ENCODE results near the gene TECTB. TPM values are rescaled to one million over a fixed set of nuclear protein-coding genes. Genes with fewer than 3 reads are reported as not detected.
A peak's percentile ranks its signal among the peaks of the same experiment; 100 is the strongest.

The TECTB gene
- polyA plus RNA-seq, 4 donors, result 0.03 to 0.18 TPM; not detected in 2

GRCh38 chr10:112290054-112290373 is 6.8 kb downstream of the TECTB start:
- H3K4me3 ChIP-seq (ENCODE audit: low read depth in 1 of 3, low read length in 3 of 3), result no peak overlapping the region
- no peaks in the 10 kb centered on the region for H3K9me3 ChIP-seq (ENCODE audit: control insufficient read depth in 2 of 2, insufficient read depth in 1 of 2, low read depth in 1 of 2, low read length in 1 of 2)
- WGBS, 3 donors, result 88 to 96% (median 92%) methylated on average over 2 of the region's 2 CpGs
- peaks cover 0 to 2% (median 0%) of the 10 kb centered on the region in 3 donors for H3K4me1 ChIP-seq (ENCODE audit: control insufficient read depth in 3 of 3, insufficient read depth in 2 of 3, low read depth in 1 of 3, low read length in 2 of 3)
- DNase-seq, result no peak
- no peak for FAIRE-seq
- no peaks in the 10 kb centered on the region for H3K27me3 ChIP-seq (ENCODE audit: control insufficient read depth in 3 of 3, insufficient read depth in 3 of 3, low read length in 3 of 3)
- no peak overlapping the region for H3K27ac ChIP-seq (ENCODE audit: low read depth in 1 of 3, low read length in 2 of 3)
- no peaks in the 10 kb centered on the region for H3K36me3 ChIP-seq (ENCODE audit: control insufficient read depth in 3 of 3, insufficient read depth in 2 of 3, low read depth in 1 of 3, low read length in 3 of 3)

GRCh38 chr10:112294169-112294568 is 11.0 kb downstream of the TECTB start:
- no peak overlapping the region for H3K4me3 ChIP-seq (ENCODE audit: low read depth in 1 of 3, low read length in 3 of 3)
- H3K27me3 ChIP-seq (ENCODE audit: control insufficient read depth in 3 of 3, insufficient read depth in 3 of 3, low read length in 3 of 3), result no peaks in the 10 kb centered on the region
- WGBS, 3 donors, result 86 to 94% (median 88%) methylated on average over 5 of the region's 5 CpGs
- no peaks in the 10 kb centered on the region for H3K9me3 ChIP-seq (ENCODE audit: control insufficient read depth in 2 of 2, insufficient read depth in 1 of 2, low read depth in 1 of 2, low read length in 1 of 2)
- no peak for FAIRE-seq
- peaks cover 0 to 2% (median 0%) of the 10 kb centered on the region in 3 donors for H3K4me1 ChIP-seq (ENCODE audit: control insufficient read depth in 3 of 3, insufficient read depth in 2 of 3, low read depth in 1 of 3, low read length in 2 of 3)
- no peak overlapping the region for H3K27ac ChIP-seq (ENCODE audit: low read depth in 1 of 3, low read length in 2 of 3)
- DNase-seq, result no peak
- H3K36me3 ChIP-seq (ENCODE audit: control insufficient read depth in 3 of 3, insufficient read depth in 2 of 3, low read depth in 1 of 3, low read length in 3 of 3), result no peaks in the 10 kb centered on the region

GRCh38 chr10:112295853-112296830 is 12.9 kb downstream of the TECTB start:
- WGBS, 3 donors, result 63 to 73% (median 64%) methylated on average over 8 of the region's 8 CpGs
- H3K4me1 ChIP-seq (ENCODE audit: control insufficient read depth in 3 of 3, insufficient read depth in 2 of 3, low read depth in 1 of 3, low read length in 2 of 3), result peaks cover 0 to 2% (median 0%) of the 10 kb centered on the region in 3 donors
- H3K27me3 ChIP-seq (ENCODE audit: control insufficient read depth in 3 of 3, insufficient read depth in 3 of 3, low read length in 3 of 3), result no peaks in the 10 kb centered on the region
- H3K36me3 ChIP-seq (ENCODE audit: control insufficient read depth in 3 of 3, insufficient read depth in 2 of 3, low read depth in 1 of 3, low read length in 3 of 3), result no peaks in the 10 kb centered on the region
- no peak overlapping the region for H3K27ac ChIP-seq (ENCODE audit: low read depth in 1 of 3, low read length in 2 of 3)
- H3K9me3 ChIP-seq (ENCODE audit: control insufficient read depth in 2 of 2, insufficient read depth in 1 of 2, low read depth in 1 of 2, low read length in 1 of 2), result no peaks in the 10 kb centered on the region
- no peak overlapping the region for H3K4me3 ChIP-seq (ENCODE audit: low read depth in 1 of 3, low read length in 3 of 3)
- DNase-seq (no peak), FAIRE-seq (no peak)

GRCh38 chr10:112296908-112297331 is 13.7 kb downstream of the TECTB start:
- WGBS, 3 donors, result 73 to 82% (median 76%) methylated on average over 9 of the region's 9 CpGs
- peaks cover 0 to 2% (median 0%) of the 10 kb centered on the region in 3 donors for H3K4me1 ChIP-seq (ENCODE audit: control insufficient read depth in 3 of 3, insufficient read depth in 2 of 3, low read depth in 1 of 3, low read length in 2 of 3)
- no peak overlapping the region for H3K4me3 ChIP-seq (ENCODE audit: low read depth in 1 of 3, low read length in 3 of 3)
- H3K9me3 ChIP-seq (ENCODE audit: control insufficient read depth in 2 of 2, insufficient read depth in 1 of 2, low read depth in 1 of 2, low read length in 1 of 2), result no peaks in the 10 kb centered on the region
- DNase-seq, result no peak
- no peaks in the 10 kb centered on the region for H3K27me3 ChIP-seq (ENCODE audit: control insufficient read depth in 3 of 3, insufficient read depth in 3 of 3, low read length in 3 of 3)
- no peaks in the 10 kb centered on the region for H3K36me3 ChIP-seq (ENCODE audit: control insufficient read depth in 3 of 3, insufficient read depth in 2 of 3, low read depth in 1 of 3, low read length in 3 of 3)
- no peak for FAIRE-seq
- H3K27ac ChIP-seq (ENCODE audit: low read depth in 1 of 3, low read length in 2 of 3), result no peak overlapping the region

GRCh38 chr10:112298581-112298980 is 15.4 kb downstream of the TECTB start:
- Histone ChIP-seq H3K9me3 (ENCODE audit: control insufficient read depth in 2 of 2, insufficient read depth in 1 of 2, low read depth in 1 of 2, low read length in 1 of 2) (no peaks in the 10 kb centered on the region), H3K36me3 (ENCODE audit: control insufficient read depth in 3 of 3, insufficient read depth in 2 of 3, low read depth in 1 of 3, low read length in 3 of 3) (no peaks in the 10 kb centered on the region), H3K27me3 (ENCODE audit: control insufficient read depth in 3 of 3, insufficient read depth in 3 of 3, low read length in 3 of 3) (no peaks in the 10 kb centered on the region), H3K4me1 (ENCODE audit: control insufficient read depth in 3 of 3, insufficient read depth in 2 of 3, low read depth in 1 of 3, low read length in 2 of 3) (no peaks in the 10 kb centered on the region), H3K4me3 (ENCODE audit: low read depth in 1 of 3, low read length in 3 of 3) (no peak overlapping the region), H3K27ac (ENCODE audit: low read depth in 1 of 3, low read length in 2 of 3) (no peak overlapping the region)
- FAIRE-seq, result no peak
- DNase-seq, result no peak
- 77 to 86% (median 81%) methylated on average over 6 of the region's 6 CpGs for WGBS, 3 donors

- Histone ChIP-seq H3K4me3 (ENCODE audit: low read depth in 1 of 3, low read length in 3 of 3) (no peak overlapping the region), H3K36me3 (ENCODE audit: control insufficient read depth in 3 of 3, insufficient read depth in 2 of 3, low read depth in 1 of 3, low read length in 3 of 3) (no peaks in the 10 kb centered on the region), H3K27ac (ENCODE audit: low read depth in 1 of 3, low read length in 2 of 3) (no peak overlapping the region), H3K4me1 (ENCODE audit: control insufficient read depth in 3 of 3, insufficient read depth in 2 of 3, low read depth in 1 of 3, low read length in 2 of 3) (peaks cover 0 to 5% (median 0%) of the 10 kb centered on the region in 3 donors), H3K27me3 (ENCODE audit: control insufficient read depth in 3 of 3, insufficient read depth in 3 of 3, low read length in 3 of 3) (no peaks in the 10 kb centered on the region), H3K9me3 (ENCODE audit: control insufficient read depth in 2 of 2, insufficient read depth in 1 of 2, low read depth in 1 of 2, low read length in 1 of 2) (no peaks in the 10 kb centered on the region)
- no peak for DNase-seq
- WGBS, 3 donors, result 76 to 85% (median 79%) methylated on average over 15 of the region's 15 CpGs
- FAIRE-seq, result no peak
Measured at GRCh38 chr10:112299456-112299855, 16.3 kb downstream of the TECTB start.

- H3K27ac ChIP-seq (ENCODE audit: low read depth in 1 of 3, low read length in 2 of 3), result no peak overlapping the region
- H3K27me3 ChIP-seq (ENCODE audit: control insufficient read depth in 3 of 3, insufficient read depth in 3 of 3, low read length in 3 of 3), result no peaks in the 10 kb centered on the region
- H3K4me3 ChIP-seq (ENCODE audit: low read depth in 1 of 3, low read length in 3 of 3), result no peak overlapping the region
- DNase-seq (no peak), FAIRE-seq (no peak)
- H3K4me1 ChIP-seq (ENCODE audit: control insufficient read depth in 3 of 3, insufficient read depth in 2 of 3, low read depth in 1 of 3, low read length in 2 of 3), result peaks cover 0 to 8% (median 0%) of the 10 kb centered on the region in 3 donors
- no peaks in the 10 kb centered on the region for H3K9me3 ChIP-seq (ENCODE audit: control insufficient read depth in 2 of 2, insufficient read depth in 1 of 2, low read depth in 1 of 2, low read length in 1 of 2)
- no peaks in the 10 kb centered on the region for H3K36me3 ChIP-seq (ENCODE audit: control insufficient read depth in 3 of 3, insufficient read depth in 2 of 3, low read depth in 1 of 3, low read length in 3 of 3)
- WGBS, 3 donors, result 82 to 94% (median 88%) methylated on average over 3 of the region's 3 CpGs
Measured at GRCh38 chr10:112302335-112302734, 19.1 kb downstream of the TECTB start.

GRCh38 chr10:112303528-112303927 is 20.3 kb downstream of the TECTB start:
- H3K4me1 ChIP-seq (ENCODE audit: control insufficient read depth in 3 of 3, insufficient read depth in 2 of 3, low read depth in 1 of 3, low read length in 2 of 3), result peaks cover 0 to 16% (median 0%) of the 10 kb centered on the region in 3 donors
- 82 to 93% (median 88%) methylated on average over 2 of the region's 2 CpGs for WGBS, 3 donors
- peak overlapping the region in 1 of 3 donors; percentile 63 for H3K27ac ChIP-seq (ENCODE audit: low read depth in 1 of 3, low read length in 2 of 3)
- H3K36me3 ChIP-seq (ENCODE audit: control insufficient read depth in 3 of 3, insufficient read depth in 2 of 3, low read depth in 1 of 3, low read length in 3 of 3), result no peaks in the 10 kb centered on the region
- FAIRE-seq (no peak), DNase-seq (no peak)
- H3K9me3 ChIP-seq (ENCODE audit: control insufficient read depth in 2 of 2, insufficient read depth in 1 of 2, low read depth in 1 of 2, low read length in 1 of 2), result no peaks in the 10 kb centered on the region
- H3K4me3 ChIP-seq (ENCODE audit: low read depth in 1 of 3, low read length in 3 of 3), result no peak overlapping the region
- H3K27me3 ChIP-seq (ENCODE audit: control insufficient read depth in 3 of 3, insufficient read depth in 3 of 3, low read length in 3 of 3), result no peaks in the 10 kb centered on the region
